MV-4-11 (cell line): ENCODE data around the gene BCL2L13.

Source experiments
- DNase-seq: peaks from one replicate; lab custom pipeline; 2025; lab: John Stamatoyannopoulos, UW

BCL2L13 gene, protein sequence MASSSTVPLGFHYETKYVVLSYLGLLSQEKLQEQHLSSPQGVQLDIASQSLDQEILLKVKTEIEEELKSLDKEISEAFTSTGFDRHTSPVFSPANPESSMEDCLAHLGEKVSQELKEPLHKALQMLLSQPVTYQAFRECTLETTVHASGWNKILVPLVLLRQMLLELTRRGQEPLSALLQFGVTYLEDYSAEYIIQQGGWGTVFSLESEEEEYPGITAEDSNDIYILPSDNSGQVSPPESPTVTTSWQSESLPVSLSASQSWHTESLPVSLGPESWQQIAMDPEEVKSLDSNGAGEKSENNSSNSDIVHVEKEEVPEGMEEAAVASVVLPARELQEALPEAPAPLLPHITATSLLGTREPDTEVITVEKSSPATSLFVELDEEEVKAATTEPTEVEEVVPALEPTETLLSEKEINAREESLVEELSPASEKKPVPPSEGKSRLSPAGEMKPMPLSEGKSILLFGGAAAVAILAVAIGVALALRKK

DNA sequence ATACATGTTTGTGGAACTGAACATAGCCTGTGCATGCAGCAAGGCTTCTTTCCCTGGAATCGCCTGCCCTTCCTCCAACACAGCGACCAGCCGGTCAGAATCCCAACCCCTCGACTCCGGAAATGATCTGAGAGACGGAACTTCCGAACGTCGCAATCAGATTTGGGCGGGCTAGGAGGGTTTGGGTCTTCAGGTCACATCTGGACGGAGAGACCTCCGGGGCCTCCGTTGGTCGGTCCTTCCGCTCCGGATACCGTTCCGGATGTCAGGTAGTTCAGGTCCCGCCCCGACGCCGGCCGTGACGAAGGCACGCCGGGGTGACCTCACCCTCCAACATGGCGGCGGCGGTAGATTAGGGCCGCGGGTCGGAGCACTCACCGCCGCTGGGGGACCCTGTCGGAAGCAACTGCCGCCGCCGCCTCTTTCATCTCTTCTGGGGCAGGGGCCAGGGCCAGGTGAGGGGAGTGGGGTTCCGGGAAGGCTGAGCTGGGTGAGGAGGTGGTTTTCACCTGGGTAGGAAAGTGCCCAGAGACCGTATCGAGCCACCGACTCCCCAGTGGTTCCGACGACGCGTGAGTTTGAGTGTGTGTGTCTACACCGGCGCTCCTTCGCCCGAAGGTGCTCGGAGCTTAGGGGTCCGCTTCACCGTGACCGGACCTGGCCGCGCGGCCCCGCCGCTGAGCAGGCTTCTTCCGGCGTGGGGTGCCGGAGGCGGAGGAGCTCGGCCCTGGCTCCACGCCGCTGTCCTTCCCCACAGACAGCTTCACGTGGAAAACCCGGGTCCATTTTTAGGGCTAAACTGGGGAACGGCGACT, at the start of gene BCL2L13:
Gene BCL2L13, plus strand, starts transcription at position 326 of the 815 bp plus-strand sequence. CDS start 16,955 bp downstream, outside the sequence.
- peak; percentile 91 for DNase-seq

DNA sequence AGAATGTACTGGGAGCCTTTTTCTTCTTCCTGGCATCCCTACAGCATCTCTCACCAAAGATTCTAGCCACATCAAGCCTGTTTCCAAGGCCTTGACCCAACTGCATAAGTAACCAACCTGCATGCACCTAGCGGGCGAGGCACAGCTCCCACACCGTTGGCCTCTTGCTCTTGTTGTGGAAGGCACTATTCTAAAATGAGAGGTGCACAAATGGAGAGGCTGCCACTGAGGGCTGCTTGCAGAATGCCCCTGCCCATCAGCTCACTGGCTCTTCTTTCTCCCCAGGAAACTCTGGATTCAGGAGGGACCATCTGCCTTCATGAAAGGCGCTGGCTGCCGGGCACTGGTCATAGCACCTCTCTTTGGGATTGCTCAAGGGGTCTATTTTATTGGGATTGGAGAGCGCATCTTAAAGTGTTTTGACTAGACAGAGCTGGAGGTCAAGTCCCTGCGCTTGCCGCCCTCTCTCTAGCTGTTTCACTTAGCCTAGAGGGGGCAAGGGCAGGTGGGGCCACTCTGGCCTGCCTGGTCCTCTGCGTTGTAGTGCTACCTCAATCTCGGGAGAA, 48.7 kb upstream of the BCL2L13 start:
- DNase-seq, result no peak

DNA sequence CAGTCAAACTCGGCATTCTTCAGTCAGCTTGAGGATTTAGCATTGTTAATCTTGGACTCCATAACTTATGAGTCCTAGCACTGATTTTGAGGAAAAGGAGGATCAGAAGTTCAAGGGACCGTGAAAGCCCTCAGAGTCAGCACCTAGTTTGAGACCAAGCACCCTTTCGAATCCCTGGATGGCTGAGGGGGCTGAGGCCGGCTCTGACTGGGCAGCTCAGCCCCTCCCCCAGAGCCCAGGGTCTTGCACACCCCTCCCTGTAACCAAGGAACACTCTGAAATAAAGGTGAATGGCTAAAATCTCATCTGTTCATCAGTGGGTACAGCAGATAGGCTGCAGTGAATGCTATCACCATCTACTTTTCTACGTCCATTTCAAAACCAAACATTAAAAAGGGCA, 48.0 kb upstream of the BCL2L13 start:
- no peak for DNase-seq

DNA sequence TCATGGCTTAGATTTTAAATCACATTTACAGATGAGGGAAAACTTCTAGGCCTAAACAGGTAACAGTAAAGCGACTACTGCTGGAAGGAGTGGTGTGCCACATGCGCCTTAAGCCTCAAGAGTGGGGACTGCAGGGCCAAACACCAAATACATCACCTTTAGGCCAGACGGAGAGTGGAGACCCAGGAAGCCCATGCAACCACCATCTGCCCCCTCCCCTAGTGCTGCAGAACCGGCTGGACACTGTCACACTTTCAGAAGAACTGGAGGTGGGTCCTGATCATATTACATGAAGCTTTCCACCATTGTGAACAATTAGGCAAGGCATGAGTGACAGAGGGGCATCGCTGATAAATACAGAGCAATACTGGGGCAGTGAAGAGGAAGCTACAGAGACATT, 46.4 kb upstream of the BCL2L13 start:
- DNase-seq, result no peak

DNA sequence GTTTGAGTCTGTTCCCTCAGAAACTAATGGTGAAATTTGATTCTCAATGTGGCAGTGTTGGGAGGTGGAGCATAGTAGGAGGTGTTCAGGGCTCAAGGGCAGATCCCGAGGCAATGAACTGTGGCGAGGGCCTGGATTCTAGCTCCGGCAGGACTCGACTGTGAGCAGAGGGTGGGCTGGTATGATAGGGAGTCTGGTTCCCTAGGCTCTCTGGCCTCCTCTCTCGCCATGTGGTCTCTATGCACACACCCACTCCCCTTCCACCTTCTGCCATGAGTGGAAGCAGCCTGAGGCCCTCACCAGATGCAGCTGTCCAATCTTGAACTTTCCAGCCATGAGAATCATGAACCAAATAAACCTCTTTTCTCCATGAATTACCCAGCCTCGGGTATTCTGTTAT, 42.3 kb upstream of the BCL2L13 start:
- no peak for DNase-seq

DNA sequence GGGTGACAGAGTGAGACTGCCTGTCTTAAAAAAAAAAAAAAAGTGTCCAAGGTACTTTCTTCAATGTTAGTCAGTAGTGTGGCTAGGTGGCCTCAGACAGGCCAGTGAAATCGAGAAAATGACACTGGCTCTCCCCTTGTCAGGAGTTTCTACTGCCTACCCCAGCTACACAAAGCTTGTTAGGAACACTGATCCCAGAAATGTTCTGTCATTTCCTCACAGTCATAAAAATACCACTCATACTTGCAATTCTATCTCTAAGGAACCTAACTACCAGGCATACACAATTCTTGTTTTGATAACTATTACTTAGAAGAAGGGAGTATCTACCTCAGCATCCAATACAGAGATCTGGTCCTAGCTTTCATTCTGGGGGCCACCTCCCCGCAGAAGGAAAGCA, 41.3 kb upstream of the BCL2L13 start:
- no peak for DNase-seq

DNA sequence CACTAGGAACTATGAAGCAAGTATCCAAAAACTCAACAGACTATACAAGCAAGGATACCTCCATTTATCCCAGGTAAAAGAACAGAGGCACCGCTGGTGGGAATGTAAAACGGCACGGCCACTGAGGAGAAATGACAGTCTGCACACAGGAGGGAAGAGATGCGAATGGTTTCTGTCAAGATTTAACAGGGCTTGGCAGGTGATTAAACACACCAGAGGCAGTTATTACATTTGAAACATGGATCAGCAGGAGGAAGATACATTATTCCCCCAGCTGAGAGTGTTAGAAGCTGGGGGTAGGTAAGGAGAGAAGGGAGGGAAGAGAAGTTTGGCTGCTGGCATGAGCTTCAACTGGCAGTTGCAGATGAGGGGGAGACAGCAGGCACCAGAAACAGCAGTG, 40.2 kb upstream of the BCL2L13 start:
- no peak for DNase-seq

DNA sequence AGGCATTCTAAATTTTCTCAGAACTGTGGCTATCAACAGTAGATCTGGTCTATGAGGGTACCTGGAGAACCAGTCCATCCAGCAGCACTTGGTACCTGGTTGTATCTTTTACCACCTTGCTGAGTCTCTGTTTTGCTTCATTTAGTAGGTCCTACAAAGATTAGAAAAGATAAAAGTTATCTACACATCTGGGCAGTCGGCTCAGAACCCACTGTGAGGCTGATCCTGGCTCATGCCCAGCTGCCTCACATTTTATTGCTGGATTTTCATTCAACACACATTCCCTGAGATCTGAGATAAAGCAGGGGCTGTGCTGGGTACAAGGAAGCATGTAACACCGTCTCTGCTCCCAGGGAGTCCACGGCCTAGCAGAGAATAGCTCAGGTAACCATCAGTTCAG, 37.5 kb upstream of the BCL2L13 start:
- DNase-seq, result no peak

DNA sequence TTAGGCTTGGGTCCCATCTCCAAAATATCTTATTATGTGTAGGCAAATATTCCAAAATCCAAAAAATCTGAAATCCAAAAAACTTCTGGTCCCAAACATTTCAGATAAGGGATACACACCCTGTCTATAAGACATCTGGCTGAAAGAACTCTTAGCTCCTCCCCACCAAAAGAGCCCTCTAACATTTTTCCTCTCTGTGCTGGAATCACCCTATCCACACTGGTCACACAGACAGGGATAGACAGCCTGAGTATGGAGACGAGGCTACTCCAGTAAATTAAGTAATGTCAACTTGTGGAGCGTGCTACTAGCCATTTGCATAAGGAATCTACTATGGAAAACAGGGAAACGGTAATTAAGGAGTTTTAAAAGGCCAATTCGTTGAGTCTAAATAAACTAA, 34.9 kb upstream of the BCL2L13 start:
- no peak for DNase-seq

DNA sequence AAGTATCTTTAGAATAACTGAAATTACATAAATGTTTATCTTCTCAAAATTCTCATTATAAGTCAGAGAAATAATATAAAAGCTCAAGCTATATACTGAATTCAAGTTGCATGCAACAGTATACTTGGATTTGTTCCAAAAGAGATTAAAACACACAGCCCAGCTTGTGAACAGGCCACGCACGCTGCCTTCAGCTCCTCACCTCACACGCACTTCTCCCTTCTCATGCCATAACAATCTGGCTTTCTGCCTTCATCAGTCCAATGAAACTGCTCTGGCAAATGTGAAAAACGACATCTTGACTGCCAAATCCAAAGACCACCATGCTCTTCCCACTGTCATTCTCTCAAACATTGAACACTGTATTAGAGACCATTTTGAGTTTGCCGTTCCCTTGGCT, 32.1 kb upstream of the BCL2L13 start:
- no peak for DNase-seq

DNA sequence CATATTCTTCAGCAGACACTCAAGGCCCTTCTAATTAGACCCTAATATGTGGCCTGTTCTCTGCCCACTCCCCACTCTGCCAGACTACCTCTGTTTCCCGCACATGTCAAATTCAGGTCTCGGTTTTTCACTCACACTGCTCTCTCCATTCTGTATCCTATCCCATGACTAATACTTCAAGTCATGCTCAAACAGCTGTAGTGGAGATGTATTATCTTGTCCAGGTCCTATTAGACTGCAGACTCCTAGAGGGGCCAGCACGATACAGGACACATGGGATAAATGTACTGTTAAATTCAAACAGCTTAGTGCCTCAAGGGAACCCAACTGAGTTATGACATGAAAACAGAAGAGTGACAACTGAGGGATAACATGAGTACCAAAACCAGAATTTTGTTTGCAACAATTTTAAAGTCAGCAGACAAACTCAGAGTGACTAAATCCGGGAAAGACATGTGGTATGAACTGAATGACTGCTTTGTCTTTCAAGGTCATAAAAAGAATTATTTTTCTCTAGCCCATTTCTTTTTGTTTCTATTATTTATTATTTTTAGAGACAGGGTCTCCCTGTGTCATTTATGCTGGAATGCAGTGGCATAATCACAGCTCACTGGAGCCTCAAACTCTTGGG, 30.6 kb upstream of the BCL2L13 start:
- DNase-seq, result no peak

DNA sequence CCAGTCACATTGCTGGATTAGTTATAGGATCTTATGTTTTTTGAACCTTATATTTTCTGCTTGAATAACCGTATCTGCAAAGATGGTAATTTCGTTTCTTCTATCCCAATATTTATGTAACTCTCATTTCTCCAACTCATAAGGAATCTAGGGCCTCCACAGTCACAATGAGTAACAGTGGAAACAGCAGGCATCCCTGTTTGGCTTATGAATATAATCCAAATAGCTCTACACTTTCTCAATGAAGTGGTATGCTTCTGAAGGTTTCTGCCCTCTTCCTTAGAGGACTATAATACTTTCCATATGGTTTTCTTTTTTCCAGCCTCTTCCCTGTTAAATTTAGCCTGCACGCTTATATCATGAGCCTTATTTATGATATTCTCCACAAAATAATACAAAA, 26.5 kb upstream of the BCL2L13 start:
- no peak for DNase-seq

DNA sequence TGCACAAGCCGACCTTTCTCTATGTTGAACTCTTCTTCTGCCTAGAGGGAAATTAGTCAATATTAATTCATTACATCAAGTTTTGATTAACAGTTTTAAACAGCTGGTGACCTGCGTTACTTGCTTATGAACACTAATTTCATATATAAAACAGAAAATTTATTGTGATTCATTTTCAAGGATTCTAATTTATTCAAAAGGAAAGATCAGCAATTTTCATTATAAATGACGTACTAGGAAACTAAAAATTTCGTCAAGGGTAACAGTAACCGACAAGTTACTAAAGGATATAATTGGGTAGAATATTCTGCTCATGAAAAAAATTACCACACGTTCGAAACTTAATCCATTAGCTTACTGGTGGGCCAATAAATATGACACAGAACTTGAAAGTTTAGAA, 25.3 kb upstream of the BCL2L13 start:
- no peak for DNase-seq

DNA sequence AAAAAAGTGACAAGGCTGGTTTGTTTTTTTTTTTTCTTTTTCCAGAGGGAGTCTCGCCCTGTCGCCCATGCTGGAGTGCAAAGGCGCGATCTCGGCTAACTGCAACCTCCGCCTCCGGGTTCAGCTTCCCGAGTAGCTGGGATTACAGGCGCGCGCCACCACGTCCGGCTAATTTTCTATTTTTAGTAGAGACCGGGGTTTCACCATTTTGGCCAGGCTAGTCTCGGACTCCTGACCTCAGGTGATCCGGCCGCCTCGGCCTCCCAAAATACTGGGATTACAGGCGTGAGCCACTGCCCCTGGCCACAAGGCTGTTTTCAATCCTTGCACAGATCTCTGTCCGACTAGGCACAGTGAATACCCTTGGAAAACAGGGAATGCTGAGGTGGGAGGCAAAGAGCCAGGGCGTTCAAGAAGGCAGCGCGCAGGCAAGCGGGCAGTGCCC, 10.6 kb upstream of the BCL2L13 start:
- no peak for DNase-seq

DNA sequence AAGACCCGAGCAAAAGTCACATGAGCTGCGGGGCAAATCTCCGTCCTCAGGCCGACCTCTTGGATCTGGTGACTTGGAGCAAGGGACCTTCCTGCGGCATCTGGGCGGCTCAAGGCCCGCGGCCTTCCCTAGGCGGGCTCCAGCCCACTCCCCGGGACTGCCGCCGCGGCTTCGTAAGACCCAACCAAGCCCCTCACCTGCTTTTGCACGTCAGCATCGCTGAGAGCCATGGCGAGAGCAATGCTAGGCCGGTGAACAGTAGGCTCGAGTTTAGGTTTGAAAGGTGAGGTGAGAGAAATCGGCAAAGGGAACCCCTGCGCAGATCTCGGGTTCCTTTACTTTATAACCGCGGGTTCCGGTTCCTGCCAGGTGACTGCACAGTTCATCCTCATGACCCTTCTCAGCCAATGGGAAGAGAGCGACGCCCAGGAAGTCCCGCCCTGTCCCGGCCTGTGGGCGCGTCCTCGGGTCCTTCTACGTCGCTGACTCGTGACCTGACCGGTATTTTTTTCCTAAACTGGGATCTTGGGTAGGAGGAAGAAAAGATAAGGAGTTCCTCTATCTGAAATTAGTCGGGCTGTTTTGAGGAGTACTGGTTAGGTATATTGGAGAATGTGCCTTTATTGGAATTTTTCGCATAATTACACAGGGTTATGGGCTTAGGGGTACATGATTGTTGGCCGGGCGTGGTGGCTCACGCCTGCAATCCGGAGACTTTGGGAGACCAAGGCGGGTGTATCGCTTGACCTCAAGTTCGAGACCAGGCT, 10.0 kb upstream of the BCL2L13 start, which contains the start of gene ATP6V1E1:
Gene ATP6V1E1, minus strand, starts transcription at position 344 of the 767 bp plus-strand sequence. Its CDS starts 114 bp downstream, at position 230.
- DNase-seq, result peak; percentile 96

DNA sequence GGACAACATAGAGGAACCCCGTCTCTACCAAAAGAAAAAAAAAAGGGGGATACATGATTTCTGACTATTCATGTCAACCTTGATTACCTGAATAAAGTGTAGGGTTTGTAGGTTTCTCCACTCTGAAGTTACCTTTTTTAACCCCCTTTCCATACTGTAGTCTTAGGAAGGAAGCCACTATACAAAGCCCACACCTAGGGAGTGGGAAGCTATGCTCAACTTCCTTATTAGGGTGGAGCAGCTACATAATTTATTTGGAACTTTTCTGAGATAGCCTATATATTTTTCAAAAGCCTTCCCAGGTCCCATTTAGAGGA, 9.4 kb upstream of the BCL2L13 start:
- DNase-seq, result no peak

DNA sequence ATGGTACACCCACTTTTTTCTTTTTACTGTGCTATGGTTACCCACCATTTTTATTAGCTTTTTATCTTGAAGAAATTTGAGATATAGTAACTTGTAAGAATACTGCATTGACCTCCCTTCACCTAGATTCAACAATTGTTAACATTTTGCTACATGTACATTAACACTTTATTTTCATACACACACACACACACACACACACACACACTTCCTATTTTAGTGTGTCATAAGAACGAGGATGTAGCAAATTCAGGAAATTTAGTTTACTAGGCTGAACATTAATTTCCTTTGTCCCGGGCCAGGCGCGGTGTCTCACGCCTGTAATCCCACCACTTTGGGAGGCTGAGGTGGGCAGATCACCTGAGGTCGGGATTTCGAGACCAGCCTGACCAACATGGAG, 8.9 kb upstream of the BCL2L13 start:
- peak; percentile 39 for DNase-seq

DNA sequence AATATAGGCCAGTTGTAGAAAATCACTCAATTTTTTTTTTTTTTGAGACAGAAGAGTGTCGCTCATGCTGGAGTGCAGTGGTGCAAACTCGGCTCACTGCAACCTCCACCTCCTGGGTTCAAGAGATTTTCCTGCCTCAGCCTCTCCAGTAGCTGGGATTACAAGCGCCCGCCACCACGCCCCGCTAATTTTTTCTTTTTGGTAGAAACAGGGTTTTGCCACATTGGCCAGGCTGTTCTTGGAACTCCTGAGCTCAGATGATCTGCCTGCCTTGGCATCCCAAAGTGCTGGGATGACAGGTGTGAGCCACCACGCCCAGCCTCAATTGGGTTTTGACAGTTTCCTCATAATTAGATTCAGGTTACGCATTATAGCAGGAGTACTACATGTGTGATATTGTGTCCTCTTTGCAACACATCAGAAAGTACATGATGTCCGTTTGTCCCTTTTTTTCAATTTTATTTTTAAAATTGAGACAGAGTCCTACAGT, 7.4 kb upstream of the BCL2L13 start:
- DNase-seq, result no peak

DNA sequence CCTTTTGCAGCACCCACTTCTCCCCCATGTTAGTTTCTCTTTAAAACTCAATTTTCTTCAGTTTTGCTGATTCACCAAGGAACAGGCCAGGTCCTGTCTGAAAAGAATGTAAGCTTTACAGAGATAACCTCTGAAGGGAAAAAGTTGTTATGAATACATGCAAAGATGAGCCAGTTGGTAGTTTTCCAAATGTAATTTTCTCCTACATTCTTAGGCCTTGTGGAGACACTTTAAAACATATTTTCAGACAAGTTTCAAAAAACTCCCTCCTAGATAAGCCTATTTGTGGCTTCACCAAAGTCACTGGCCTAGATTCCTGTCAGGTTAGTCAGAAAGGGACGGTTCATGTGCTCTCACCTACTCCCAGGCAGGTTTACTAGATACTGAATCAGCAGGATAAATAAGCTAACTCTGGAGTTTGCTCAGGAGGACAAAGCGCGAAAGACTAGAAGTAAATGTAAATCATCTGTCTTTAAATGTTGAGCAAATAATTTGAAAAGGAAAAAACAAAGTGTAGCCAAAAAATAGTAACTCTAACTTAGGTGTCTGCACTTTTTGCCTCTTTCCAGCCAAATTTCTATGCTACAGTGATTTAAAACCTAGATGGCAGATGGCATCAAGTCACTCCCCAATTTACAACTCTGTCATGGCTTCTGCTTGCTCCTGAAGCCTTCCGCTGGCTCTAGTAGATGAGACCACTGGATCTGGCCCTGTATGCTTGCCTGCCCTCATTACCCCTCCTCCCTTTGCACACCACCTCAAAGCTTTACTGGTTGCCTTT, 5.2 kb upstream of the BCL2L13 start:
- no peak for DNase-seq

DNA sequence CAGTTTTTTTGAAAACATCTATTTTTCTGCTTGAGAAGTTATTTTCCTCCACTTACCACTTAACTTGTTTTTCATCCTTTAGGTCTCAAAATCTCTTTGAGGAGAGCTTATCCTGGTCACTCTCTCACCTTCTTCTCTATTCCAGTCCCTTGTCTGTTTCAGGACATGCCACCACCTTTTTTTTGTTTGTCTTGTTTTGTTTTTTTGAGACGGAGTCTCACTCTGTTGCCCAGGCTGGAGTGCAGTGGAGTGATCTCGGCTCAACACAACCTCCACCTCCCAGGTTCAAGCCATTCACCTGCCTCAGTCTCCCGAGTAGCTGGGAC, 4.6 kb upstream of the BCL2L13 start:
- DNase-seq, result no peak

DNA sequence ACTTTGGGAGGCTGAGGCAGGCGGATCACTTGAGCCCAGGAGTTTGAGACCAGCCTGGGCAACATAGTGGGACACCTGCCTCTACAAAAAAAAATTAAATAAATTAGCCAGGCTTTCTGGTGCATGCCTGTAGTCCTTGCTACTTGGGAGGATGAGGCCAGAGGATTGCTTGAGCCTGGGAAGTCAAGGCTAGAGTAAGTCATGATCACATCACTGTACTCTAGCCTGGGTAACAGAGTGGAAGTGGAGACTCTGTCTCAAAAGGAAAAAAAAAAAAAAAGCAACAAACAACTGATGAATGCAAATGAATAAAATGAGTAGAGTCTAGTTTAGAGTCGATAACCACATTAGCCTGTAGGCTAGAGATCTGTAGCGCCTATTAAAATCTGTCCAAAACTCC, 3.9 kb upstream of the BCL2L13 start:
- DNase-seq, result no peak
